Activated CD4-positive, alpha-beta T cell treated with anti-CD3 and anti-CD28 coated beads, Interleukin-2, Interleukin-4, amounts not matched to agents 100 ng/mL and 50 ng/mL, durations not matched to agents 16 hours and 8 hours (primary cell): Measurements from ENCODE around the gene ERBB2.
"Not testable (repeated sequence)": the region's sequence is repeated elsewhere in the genome, so short reads cannot be mapped to it uniquely, and the experiment has no call there.

ENCODE experiments used
- DNase-seq: peaks from one replicate; pipeline ENCODE4 v3.0.0-alpha.2; 2020; ENCODE audit warnings: low spot score

The ERBB2 gene

DNA sequence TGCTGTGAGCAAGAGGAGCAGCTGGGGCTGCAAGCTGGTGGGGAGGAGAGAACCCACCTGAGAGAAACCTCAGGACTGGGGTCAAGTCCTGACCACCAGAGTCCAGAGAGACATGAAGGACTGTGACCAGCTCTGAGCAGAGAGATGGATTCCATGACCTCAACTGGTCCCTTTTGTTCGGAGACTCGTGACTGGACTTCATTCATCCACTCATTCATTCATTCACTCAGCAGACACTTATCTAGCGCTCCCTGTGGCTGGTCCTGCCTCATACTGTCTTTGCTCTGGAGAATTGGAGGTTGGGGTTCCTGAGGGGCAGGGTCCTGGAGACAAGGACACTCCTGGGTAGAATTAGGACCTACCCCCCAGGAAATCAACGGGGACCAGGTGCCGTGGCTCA is 4.0 kb downstream of the ERBB2 start:
- DNase-seq: no peak

- no peak for DNase-seq
Measured at GRCh38 chr17:39704821-39705551, 5.1 kb downstream of the ERBB2 start.

DNA sequence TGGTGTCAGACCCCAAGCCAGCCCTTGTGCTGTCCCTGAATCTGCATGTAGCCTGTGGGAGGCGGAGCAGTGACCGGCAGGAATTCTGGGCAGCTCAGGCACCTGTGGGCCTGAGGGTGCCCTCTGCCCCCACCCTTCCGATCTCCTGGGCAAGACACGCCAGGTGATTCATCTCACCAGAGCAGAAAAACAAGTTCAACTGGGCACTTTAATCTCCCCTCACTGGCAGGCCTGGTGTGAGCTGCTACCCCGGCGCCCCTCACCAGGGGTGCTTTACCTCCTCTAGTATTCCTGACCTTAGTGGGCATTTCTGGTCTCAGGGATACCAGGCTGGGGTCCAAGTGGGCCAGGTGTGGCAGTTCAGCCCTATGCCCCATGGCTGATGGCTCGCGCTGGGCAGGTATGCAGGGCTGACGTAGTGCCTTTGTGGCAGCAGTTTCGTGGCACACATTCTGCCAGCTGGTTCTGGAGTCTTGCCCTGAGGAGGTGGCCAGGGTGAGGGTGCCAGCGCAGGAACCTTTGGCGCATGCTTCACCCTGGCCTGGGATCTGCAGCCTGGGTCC is 6.0 kb downstream of the ERBB2 start:
- DNase-seq: no peak

DNA sequence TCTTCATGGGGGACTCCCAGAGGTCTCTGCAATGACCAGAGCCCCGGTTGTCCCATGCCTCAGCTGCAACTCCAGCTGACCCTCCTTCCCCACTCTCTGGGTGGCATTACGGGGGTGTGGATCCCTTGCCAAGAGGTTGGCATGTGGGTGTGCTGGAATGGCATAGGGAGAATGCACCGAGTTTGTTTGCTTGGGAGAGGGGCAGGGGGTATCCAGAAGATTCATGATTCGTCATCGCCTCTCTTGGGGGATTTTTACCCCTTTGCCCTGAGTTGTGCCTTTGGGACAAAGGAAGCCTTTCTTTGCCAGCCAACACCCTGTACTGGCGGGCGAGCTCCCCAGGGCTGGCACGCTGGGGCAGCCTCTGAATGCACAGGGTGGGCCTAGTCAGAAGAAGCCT is 6.5 kb downstream of the ERBB2 start:
- DNase-seq: no peak

DNA sequence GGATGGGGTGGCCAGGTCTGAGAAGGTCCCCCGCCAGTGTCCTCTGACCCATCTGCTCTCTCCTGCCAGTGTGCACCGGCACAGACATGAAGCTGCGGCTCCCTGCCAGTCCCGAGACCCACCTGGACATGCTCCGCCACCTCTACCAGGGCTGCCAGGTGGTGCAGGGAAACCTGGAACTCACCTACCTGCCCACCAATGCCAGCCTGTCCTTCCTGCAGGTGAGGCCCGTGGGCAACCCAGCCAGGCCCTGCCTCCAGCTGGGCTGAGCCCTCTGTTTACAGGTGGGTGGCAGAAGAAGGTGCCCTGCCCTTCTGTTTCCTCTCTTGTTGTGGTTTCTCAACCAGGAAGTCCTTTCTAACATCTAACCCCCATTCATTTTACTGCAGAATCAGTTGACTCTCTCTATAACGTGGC is 7.1 kb downstream of the ERBB2 start:
- no peak for DNase-seq

GRCh38 chr17:39709319-39709997 is 9.6 kb downstream of the ERBB2 start:
- no peak for DNase-seq

DNA sequence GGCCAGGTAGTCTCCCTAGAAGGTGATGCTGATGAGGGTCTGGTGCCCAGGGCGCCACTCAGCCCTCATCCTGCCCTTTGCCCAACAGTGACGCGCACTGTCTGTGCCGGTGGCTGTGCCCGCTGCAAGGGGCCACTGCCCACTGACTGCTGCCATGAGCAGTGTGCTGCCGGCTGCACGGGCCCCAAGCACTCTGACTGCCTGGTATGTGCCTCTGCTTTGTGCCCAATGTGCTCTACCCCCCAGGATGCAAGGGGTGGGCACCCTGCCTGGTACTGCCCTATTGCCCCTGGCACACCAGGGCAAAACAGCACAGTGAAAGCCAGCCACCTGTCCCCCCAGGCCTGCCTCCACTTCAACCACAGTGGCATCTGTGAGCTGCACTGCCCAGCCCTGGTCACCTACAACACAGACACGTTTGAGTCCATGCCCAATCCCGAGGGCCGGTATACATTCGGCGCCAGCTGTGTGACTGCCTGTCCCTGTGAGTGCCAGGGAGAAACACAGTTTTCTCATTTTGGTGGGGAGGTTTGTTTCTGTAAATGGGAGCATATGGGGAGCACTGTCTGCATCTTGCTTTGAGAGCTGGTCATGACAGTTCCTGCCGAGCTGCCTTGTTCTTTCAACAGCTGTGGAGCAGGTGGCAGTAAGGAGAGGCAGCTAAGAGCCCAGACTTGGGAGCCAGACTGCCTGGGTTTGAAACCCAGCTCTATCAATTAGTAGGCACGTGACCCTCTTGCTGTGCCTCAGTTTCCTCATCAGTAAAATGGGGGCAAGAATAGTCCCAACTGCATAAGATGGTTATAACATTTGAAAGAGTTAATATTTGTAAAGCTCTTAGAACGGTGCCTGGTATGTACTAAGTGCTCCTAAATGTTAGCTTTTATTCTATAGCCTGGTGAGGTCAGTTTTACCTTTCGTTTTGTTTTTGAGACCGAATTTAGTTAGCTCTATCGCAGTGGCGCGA is 10.4 kb downstream of the ERBB2 start:
- DNase-seq: no peak

GRCh38 chr17:39711071-39711470 is 11.2 kb downstream of the ERBB2 start:
- not testable (repeated sequence) for DNase-seq

GRCh38 chr17:39711851-39712250 is 12.0 kb downstream of the ERBB2 start:
- DNase-seq: no peak

DNA sequence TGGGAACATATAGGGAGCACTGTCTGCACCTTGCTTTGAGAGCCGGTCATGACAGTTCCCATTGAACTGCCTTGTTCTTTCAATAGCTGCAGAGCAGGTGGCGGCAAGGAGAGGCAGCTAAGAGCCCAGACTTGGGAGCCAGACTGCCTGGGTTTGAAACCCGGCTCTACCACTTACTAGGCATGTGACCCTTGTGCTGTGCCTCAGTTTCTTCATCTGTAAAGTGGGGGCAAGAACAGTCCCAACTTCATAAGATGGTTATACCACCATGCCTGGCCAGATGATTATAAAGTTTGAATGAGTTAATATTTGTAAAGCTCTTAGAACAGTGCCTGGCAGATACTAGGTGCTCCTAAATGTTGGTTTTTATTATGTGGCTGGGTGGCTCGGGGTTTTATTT is 14.4 kb downstream of the ERBB2 start:
- no peak for DNase-seq

DNA sequence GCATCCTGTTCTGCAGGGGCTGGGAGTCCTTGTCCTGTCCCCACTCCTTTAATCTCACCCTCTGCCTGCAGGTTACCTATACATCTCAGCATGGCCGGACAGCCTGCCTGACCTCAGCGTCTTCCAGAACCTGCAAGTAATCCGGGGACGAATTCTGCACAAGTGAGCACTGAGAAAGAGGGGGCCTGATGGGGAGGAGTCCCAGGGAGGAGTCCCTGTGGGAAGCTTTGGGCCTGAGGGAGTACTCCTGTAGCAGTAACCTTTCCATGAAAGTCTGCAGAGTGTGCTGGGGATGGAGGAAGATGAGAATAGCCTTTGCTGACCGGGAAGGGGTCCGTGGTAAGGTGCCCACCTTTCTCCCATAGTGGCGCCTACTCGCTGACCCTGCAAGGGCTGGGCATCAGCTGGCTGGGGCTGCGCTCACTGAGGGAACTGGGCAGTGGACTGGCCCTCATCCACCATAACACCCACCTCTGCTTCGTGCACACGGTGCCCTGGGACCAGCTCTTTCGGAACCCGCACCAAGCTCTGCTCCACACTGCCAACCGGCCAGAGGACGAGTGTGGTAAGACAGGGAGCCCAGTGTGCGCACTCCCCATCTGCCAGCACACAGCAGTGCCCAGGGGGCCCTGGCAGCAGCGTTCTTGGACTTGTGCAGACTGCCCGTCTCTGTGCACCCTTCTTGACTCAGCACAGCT is 15.7 kb downstream of the ERBB2 start:
- DNase-seq: no peak

DNA sequence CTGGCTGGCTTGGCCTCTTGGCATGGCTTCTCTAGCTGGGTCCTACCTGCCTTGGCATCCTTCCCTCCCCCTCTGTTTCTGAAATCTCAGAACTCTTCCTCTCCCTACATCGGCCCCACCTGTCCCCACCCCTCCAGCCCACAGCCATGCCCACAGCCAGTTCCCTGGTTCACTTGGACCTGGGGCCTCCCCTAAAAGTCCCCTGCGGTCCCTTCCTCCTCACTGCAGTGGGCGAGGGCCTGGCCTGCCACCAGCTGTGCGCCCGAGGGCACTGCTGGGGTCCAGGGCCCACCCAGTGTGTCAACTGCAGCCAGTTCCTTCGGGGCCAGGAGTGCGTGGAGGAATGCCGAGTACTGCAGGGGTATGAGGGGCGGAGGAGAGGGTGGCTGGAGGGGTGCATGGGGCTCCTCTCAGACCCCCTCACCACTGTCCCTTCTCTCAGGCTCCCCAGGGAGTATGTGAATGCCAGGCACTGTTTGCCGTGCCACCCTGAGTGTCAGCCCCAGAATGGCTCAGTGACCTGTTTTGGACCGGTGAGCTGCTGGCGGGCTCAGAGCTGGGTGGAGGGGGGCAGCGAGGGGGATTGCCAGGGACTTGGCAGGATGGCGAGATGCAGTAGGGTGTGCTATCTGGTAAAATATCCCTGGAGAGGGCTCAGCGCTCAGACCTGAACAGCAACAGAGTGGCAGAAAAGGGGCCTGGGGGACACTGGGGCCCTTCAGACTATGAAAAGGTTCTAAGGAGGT is 16.4 kb downstream of the ERBB2 start:
- no peak for DNase-seq

DNA sequence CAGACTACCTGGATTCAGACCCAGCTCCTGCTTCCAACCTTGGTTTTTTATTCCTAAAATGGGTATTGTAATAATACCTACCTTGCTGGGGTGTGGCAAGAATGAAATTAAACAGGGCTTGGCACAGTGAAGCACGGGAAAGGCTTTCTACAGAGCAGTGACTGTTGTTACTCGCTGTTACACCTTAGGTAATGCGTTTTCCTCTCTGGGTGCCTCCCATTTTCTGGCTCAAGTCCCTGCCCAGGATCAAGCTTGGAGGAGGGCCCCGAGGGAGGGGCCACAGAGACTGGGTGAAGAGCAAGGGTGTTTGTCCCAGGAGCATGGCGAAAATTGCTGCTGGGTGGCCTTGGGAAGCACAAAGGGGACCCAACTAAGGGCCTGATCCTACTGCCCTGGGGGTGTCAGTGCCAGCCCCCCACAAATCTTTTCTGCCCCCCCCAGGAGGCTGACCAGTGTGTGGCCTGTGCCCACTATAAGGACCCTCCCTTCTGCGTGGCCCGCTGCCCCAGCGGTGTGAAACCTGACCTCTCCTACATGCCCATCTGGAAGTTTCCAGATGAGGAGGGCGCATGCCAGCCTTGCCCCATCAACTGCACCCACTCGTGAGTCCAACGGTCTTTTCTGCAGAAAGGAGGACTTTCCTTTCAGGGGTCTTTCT is 17.1 kb downstream of the ERBB2 start:
- no peak for DNase-seq

- DNase-seq: no peak
Measured at GRCh38 chr17:39717660-39718059, 17.8 kb downstream of the ERBB2 start.

- DNase-seq: no peak
Measured at GRCh38 chr17:39719563-39720355, 19.9 kb downstream of the ERBB2 start.

DNA sequence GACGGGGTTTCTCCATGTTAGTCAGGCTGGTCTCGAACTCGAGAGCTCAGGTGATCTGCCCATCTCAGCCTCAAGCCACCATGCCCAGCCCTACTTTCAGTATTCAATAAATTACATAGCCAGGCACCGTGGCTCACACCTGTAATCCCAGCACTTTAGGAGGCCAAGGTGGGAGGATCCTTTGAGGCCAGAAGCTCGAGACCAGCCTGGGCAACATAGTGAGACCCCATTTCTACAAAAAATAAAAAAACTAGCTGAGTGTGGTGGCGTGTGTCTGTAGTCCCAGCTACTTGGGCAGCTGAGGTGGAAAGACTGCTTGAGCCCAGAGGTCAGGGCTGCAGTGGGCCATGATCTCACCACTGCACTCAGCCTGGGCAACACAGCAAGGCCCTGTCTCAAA is 22.2 kb downstream of the ERBB2 start:
- no peak for DNase-seq

DNA sequence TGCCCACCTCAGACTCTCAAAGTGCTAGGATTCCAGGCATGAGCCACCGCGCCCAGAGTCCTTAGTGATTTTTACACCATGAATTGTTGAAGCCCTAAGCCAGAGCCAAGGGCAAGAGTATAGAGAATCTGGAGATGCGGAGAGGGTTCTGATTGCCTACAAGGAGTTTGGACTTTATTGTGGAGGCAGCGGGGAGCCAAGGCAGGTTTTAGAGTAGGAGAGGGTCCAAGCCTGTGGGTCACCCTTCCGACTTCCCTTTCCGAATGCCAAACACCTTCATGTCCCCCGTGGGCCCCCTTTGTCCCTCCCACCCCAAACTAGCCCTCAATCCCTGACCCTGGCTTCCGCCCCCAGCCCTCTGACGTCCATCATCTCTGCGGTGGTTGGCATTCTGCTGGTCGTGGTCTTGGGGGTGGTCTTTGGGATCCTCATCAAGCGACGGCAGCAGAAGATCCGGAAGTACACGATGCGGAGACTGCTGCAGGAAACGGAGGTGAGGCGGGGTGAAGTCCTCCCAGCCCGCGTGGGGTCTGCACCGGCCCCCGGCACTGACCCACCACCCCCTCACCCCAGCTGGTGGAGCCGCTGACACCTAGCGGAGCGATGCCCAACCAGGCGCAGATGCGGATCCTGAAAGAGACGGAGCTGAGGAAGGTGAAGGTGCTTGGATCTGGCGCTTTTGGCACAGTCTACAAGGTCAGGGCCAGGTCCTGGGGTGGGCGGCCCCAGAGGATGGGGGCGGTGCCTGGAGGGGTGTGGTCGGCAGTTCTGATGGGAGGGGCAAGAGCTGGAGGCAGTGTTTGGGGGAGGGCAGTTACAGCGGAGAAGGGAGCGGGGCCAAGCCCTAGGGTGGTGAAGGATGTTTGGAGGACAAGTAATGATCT is 23.3 kb downstream of the ERBB2 start:
- no peak for DNase-seq

- DNase-seq: no peak
Measured at GRCh38 chr17:39724731-39725130, 24.9 kb downstream of the ERBB2 start.

- DNase-seq: not testable (repeated sequence)
Measured at GRCh38 chr17:39725923-39726322, 26.1 kb downstream of the ERBB2 start.
